Measurements from ENCODE around the gene MATCAP1. TPM values are rescaled to one million over a fixed set of nuclear protein-coding genes. Genes with fewer than 3 reads are reported as not detected.

Gene MATCAP1
- total RNA-seq, 1 experiment from 2014 or later: 51.2 TPM

- Mint-ChIP-seq H3K27me3 (ENCODE audit: low read depth) (peaks cover 57% of the 10 kb centered on the region), H3K4me3 (peak overlapping the region; percentile 65 to 80), H3K4me1 (peaks cover 10 to 16% of the 10 kb centered on the region in 2 experiments), H3K27ac (peak overlapping the region in 2 of 3 experiments; percentile 13 to 28; a peak in 1 of 7 replicates), H3K36me3 (ENCODE audit: insufficient read depth in 1 of 3, low read depth in 3 of 3) (peaks cover 10 to 25% (median 23%) of the 10 kb centered on the region in 3 experiments), H3K9me3 (peaks cover 0 to 5% of the 10 kb centered on the region in 2 experiments; a peak in 3 of 5 replicates)
- H2AFZ ChIP-seq (ENCODE audit: low read length): no peak overlapping the region
- H3K27me3 ChIP-seq (ENCODE audit: insufficient read depth, low read length): peaks cover 39% of the 10 kb centered on the region
- TF ChIP-seq CTCF (conservative IDR thresholded peaks at IDR 0.05): no peak
- no peak overlapping the region for H2BK5ac ChIP-seq (ENCODE audit: insufficient read length, low read length)
- no peak overlapping the region for H3T11ph ChIP-seq (ENCODE audit: low read length)
- H3K23me2 ChIP-seq (ENCODE audit: insufficient read length, low read depth, low read length, poor library complexity, severe bottlenecking): peaks cover 15% of the 10 kb centered on the region
- no peaks in the 10 kb centered on the region for H3K9me3 ChIP-seq (ENCODE audit: control insufficient read depth, low read depth, low read length)
- no peak overlapping the region for H2BK15ac ChIP-seq (ENCODE audit: low read depth, low read length)
- no peak for DNase-seq
- no peak overlapping the region for H3K4ac ChIP-seq (ENCODE audit: low read depth, low read length)
- H3K56ac ChIP-seq (ENCODE audit: insufficient read length, low read depth, low read length): no peak overlapping the region
- H3K18ac ChIP-seq (ENCODE audit: insufficient read length, low read depth, low read length): no peak overlapping the region
- H3K23ac ChIP-seq (ENCODE audit: insufficient read length, low read depth, low read length): no peak overlapping the region
- H2BK20ac ChIP-seq (ENCODE audit: low read depth, low read length, poor library complexity, severe bottlenecking): no peak overlapping the region
- no CpG with 5 or more reads among the region's 8 CpGs for WGBS (ENCODE audit: extremely low coverage, insufficient read length, low lambda C conversion rate)
- no peak overlapping the region for H2AK5ac ChIP-seq (ENCODE audit: insufficient read length, low read length)
- H4K91ac ChIP-seq (ENCODE audit: insufficient read length, low read depth, low read length): no peak overlapping the region
- H3K27ac ChIP-seq (ENCODE audit: insufficient read length, low read depth, low read length): no peak overlapping the region
- H2BK12ac ChIP-seq (ENCODE audit: insufficient read length, low read depth, low read length): no peak overlapping the region
- H3K79me1 ChIP-seq (ENCODE audit: insufficient read depth, low read depth, low read length, poor library complexity, severe bottlenecking): no peaks in the 10 kb centered on the region
- no peak overlapping the region for H4K8ac ChIP-seq (replicated peaks; ENCODE audit: insufficient read length, low read depth, low read length)
- H3K4me2 ChIP-seq (ENCODE audit: insufficient read depth, insufficient read length, low read length): peak overlapping the region; percentile 65
- H3K79me2 ChIP-seq (ENCODE audit: insufficient read depth, low read length): no peaks in the 10 kb centered on the region
- H3K9ac ChIP-seq (ENCODE audit: extremely low read depth, insufficient read length, low read length): no peak overlapping the region
- no peak overlapping the region for H4K5ac ChIP-seq (ENCODE audit: insufficient read length, low read depth, low read length)
- H3K4me1 ChIP-seq (ENCODE audit: insufficient read depth, low read length): no peaks in the 10 kb centered on the region
- no peak overlapping the region for H2BK120ac ChIP-seq (ENCODE audit: low read depth, low read length, poor library complexity, severe bottlenecking)
- H4K20me1 ChIP-seq (ENCODE audit: control insufficient read depth, insufficient read depth, insufficient read length): no peaks in the 10 kb centered on the region
- H3K14ac ChIP-seq (ENCODE audit: insufficient read depth, low read length): no peak overlapping the region
Measured at GRCh38 chr16:67151431-67152097, 32.2 kb downstream of the MATCAP1 start.

All from H9 (cell line).